BJ (cell line): ENCODE results near the gene TNXB. TPM values are rescaled to one million over a fixed set of nuclear protein-coding genes. Genes with fewer than 3 reads are reported as not detected.

Experiments used
- CTCF ChIA-PET: fragments of 350-600 bp; formaldehyde crosslinking; extraction: SDS; loops from one replicate; lab custom pipeline; 2021; ENCODE audit warnings: antibody characterized with exemption, inconsistent platforms; lab: Yijun Ruan, JAX
- POLR2A ChIA-PET: fragments of 300-600 bp; sonication (Branson Sonifier 250); formaldehyde crosslinking; extraction: SDS; loops from one replicate; lab custom pipeline; 2021; ENCODE audit warnings: antibody characterized with exemption; lab: Charles Lee
- DNase-seq: peaks from one replicate; pipeline ENCODE4 v3.0.0-alpha.2; 2011; ENCODE audit warnings: low read depth
- H3K27me3 ChIP-seq: 2 replicates; pipeline ENCODE4 v1.6.0; 2011; ENCODE audit warnings: low read length; ENCODE audit not compliant: control insufficient read depth, insufficient read depth
- H3K36me3 ChIP-seq: 2 replicates; pipeline ENCODE4 v1.5.1; 2011; ENCODE audit warnings: low read length; ENCODE audit not compliant: control insufficient read depth, insufficient read depth
- H3K4me3 ChIP-seq: 2 replicates; pipeline ENCODE4 v1.5.1; 2011; ENCODE audit warnings: low read depth, mild to moderate bottlenecking, control low read depth, low read length
- CTCF ChIP-seq: IDR thresholded peaks from 2 replicates; pipeline ENCODE4 v1.5.1; 2011; ENCODE audit warnings: low read depth, mild to moderate bottlenecking, control low read depth, inconsistent platforms, low read length, moderate library complexity; ENCODE audit not compliant: insufficient read depth
- polyA plus RNA-seq: library from polyadenylated mRNA; depleted of rRNA; stranded (reverse); fragments of >200 nt; gene quantifications from 2 replicates; pipeline ENCODE4 v1.2.3, GENCODE V29; 2011

TNXB gene
- polyA plus RNA-seq, 1 experiment, result 0.60 TPM

GRCh38 chr6:32081168-32081990 is 27.8 kb downstream of the TNXB start:
- Histone ChIP-seq H3K27me3 (peaks cover 8% of the 10 kb centered on the region), H3K4me3 (no peak overlapping the region), H3K36me3 (no peaks in the 10 kb centered on the region)
- POLR2A ChIA-PET, result interaction anchor here (0.5 kb wide), 1 partner anchor 109 kb away, joined by 4 read pairs; the partner anchor contains the start of gene PBX2
- TF ChIP-seq CTCF, result no peak
- CTCF ChIA-PET, result interaction anchor here (1.2 to 1.4 kb wide), 2 partner anchors 15 to 32 kb away, joined by 3 read pairs; no protein-coding TSS in a partner anchor
- peak; percentile 51 for DNase-seq

DNA sequence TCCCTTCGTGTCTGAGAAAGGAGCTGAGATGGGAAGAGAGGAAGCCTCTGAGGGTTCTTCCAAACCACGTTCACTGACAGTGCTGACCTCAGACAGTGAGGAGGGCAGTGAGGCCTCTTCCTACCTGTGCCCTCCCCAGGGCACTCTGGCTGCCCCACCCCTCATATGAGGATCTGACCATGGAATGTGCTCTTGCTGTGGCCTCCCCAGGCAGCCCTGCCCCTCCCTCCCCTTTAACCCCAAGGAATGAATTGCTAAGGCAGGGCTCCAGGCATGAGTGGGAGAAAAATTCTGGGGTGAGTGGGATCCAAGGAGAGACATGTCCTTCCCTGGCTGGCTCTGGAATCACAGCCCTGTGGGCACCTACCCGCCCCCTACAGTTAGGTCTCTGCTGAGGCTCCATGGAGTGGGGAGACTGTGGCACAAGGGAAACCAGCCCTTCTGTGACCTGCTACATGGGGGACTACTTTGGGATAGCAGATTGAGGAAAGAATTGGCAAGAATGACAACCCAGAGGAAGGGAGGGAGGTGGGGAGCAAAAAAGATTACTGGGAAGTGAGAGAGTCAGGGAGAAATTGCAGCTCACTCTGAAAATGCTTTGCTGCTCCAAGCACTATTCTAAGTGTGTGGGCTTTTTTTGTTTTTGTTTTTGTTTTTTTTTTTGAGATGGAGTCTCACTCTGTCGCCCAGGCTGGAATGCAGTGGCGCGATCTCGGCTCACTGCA is 29.4 kb downstream of the TNXB start:
- ChIA-PET CTCF (interaction anchor here (1.3 kb wide), 1 partner anchor 32 kb away, joined by 3 read pairs; no protein-coding TSS in a partner anchor), POLR2A (no interaction called here)
- DNase-seq, result no peak

DNA sequence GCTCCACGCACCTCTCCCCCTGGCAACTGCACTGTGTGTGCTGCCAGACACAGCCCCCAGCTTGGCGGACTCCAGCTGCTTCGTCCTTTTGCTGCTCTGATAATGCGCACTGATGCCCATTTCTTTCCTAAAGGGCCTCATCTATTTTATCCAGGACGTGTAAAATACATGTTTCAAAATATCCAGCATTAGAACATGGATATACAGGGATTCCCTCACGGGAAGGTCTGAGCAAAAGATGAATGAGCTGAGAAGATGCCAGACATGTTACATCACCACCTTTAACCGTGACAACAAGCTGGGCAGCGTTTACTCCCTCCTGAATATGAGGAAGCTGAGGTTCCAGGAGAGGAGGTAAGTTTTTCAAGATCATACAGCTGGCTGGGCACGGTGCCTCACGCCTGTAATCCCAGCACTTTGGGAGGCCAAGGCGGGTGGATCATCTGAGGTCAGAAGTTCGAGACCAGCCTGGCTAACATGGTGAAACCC is 32.8 kb downstream of the TNXB start:
- POLR2A ChIA-PET, result no interaction called here

More for the DNA sequence above, 29.4 kb downstream of the TNXB start:
- Histone ChIP-seq H3K4me3 (no peak overlapping the region), H3K36me3 (no peaks in the 10 kb centered on the region), H3K27me3 (peaks cover 2% of the 10 kb centered on the region; the same call in 1 of the 2 replicates)
- TF ChIP-seq CTCF, result no peak

GRCh38 chr6:32075781-32076180 is 33.4 kb downstream of the TNXB start:
- POLR2A ChIA-PET, result no interaction called here
- DNase-seq, result no peak
- no peak for TF ChIP-seq CTCF
- CTCF ChIA-PET, result interaction anchor here (0.9 to 1.4 kb wide), 3 partner anchors 11 to 172 kb away, joined by 3 to 4 read pairs (median 3); no protein-coding TSS in a partner anchor
- Histone ChIP-seq H3K36me3 (0 out of 2 replicates have a peak, but pooled peaks cover 2% of the 10 kb centered on the region), H3K27me3 (no peaks in the 10 kb centered on the region), H3K4me3 (no peak overlapping the region)

More for the DNA sequence above, 32.8 kb downstream of the TNXB start:
- no peak for TF ChIP-seq CTCF
- CTCF ChIA-PET, result interaction anchor here (0.9 to 1.4 kb wide), 3 partner anchors 12 to 172 kb away, joined by 3 to 6 read pairs (median 3); no protein-coding TSS in a partner anchor
- Histone ChIP-seq H3K4me3 (no peak overlapping the region), H3K27me3 (no peaks in the 10 kb centered on the region), H3K36me3 (0 out of 2 replicates have a peak, but pooled peaks cover 2% of the 10 kb centered on the region)
- peak; percentile 70 for DNase-seq
